Gastroesophageal sphincter (tissue), 4 donors: Measurements from ENCODE around the gene AP2M1. TPM values are rescaled to one million over a fixed set of nuclear protein-coding genes. Genes with fewer than 3 reads are reported as not detected.

ENCODE experiments used
- ATAC-seq: fragments of 150-250 bp; one replicate; pipeline ENCODE4 v1.9.1; 2016; ENCODE audit warnings: mild to moderate bottlenecking, moderate library complexity
- H3K27ac ChIP-seq, 4 donors: fragments of 200-600 bp; sonication (generic) in 3 of 4; 1 replicate in 3 of 4; 2 replicates in 1 of 4; pipeline ENCODE4 v1.5.1; 2016 to 2019
- H3K27me3 ChIP-seq: fragments of 200-600 bp; sonication (generic); one replicate; pipeline ENCODE4 v1.5.1; 2019
- H3K36me3 ChIP-seq, 2 donors: fragments of 200-600 bp; sonication (generic); one replicate each; pipeline ENCODE4 v1.5.1; 2019; ENCODE audit warnings: control low read depth in 1 of 2
- H3K4me1 ChIP-seq, 3 donors: fragments of 200-600 bp; sonication (generic); 1 replicate in 2 of 3; 2 replicates in 1 of 3; pipeline ENCODE4 v1.5.1; 2016 to 2019; ENCODE audit warnings: control low read depth in 2 of 3
- H3K4me3 ChIP-seq, 2 donors: fragments of 200-600 bp; sonication (generic); one replicate each; pipeline ENCODE4 v1.5.1; 2019; ENCODE audit warnings: mild to moderate bottlenecking in 1 of 2, moderate library complexity in 1 of 2
- H3K9me3 ChIP-seq, 3 donors: fragments of 200-600 bp; sonication (generic); one replicate each; pipeline ENCODE4 v1.5.1; 2017 to 2019; ENCODE audit warnings: control low read depth in 2 of 3
- EP300 ChIP-seq: sonication (generic); formaldehyde crosslinking; IDR thresholded peaks from one replicate; pipeline ENCODE4 v1.6.1; 2017; ENCODE audit warnings: antibody characterized with exemption, mild to moderate bottlenecking
- POLR2A ChIP-seq, 2 donors: fragments of 450-650 bp; IDR thresholded peaks; one replicate each; pipeline ENCODE4 v1.6.1; 2017; ENCODE audit warnings: antibody characterized with exemption in 2 of 2, mild to moderate bottlenecking in 2 of 2, moderate library complexity in 1 of 2
- POLR2AphosphoS5 ChIP-seq: sonication (generic); formaldehyde crosslinking; IDR thresholded peaks from one replicate; pipeline ENCODE4 v1.6.1; 2017; ENCODE audit warnings: antibody characterized with exemption
- WGBS, 2 donors: methylation state at CpG; one replicate each; pipeline ENCODE4 v1.1.5; 2018; ENCODE audit warnings: low coverage in 1 of 2; 5-methylcytosine and 5-hydroxymethylcytosine counted together
- total RNA-seq, 4 donors: library from RNA; depleted of rRNA; stranded (reverse); fragments of >200 nt; gene quantifications; one replicate each; pipeline ENCODE4 v1.1.0, GENCODE V29; 2016
- TF ChIP-seq, protein P1 (sequence below), 4 experiments: fragments of 200-600 bp in 2 of 4; fragments of 450-650 bp in 2 of 4; sonication (generic) in 1 of 4; IDR thresholded peaks; one replicate each; pipeline ENCODE4 v1.5.1; 2017 to 2019; ENCODE audit warnings: antibody characterized with exemption in 4 of 4, mild to moderate bottlenecking in 2 of 4, moderate library complexity in 2 of 4

Gene AP2M1
- total RNA-seq, 4 donors from 2014 or later, result 234 to 322 (median 288) TPM

DNA sequence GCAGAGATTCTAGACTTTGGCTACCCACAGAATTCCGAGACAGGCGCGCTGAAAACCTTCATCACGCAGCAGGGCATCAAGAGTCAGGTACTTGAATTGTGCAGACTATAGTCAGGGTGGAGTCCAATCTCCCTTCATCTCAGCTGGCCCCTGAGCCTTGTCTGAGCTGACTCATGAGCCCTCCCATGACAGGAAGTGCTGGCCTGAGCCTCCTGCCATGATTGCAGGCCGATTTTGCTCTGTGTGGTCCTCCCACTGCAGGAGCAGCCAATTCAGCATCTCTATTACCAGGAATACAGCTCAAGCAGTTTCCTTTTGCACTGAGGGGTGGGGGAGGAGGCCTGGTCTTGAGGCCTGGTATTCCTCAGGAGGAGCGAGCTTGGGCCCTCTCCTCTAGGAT, 5.5 kb downstream of the AP2M1 start:
- Histone ChIP-seq H3K9me3 (no peaks in the 10 kb centered on the region), H3K4me3 (no peak overlapping the region), H3K36me3 (peaks cover 4 to 78% of the 10 kb centered on the region in 2 donors), H3K27me3 (no peaks in the 10 kb centered on the region), H3K4me1 (peaks cover 3 to 54% (median 20%) of the 10 kb centered on the region in 3 donors), H3K27ac (no peak overlapping the region)
- TF ChIP-seq POLR2A (IDR thresholded peaks at IDR 0.05) (no peak), POLR2AphosphoS5 (no peak), EP300 (no peak)
- TF ChIP-seq, protein P1, sequence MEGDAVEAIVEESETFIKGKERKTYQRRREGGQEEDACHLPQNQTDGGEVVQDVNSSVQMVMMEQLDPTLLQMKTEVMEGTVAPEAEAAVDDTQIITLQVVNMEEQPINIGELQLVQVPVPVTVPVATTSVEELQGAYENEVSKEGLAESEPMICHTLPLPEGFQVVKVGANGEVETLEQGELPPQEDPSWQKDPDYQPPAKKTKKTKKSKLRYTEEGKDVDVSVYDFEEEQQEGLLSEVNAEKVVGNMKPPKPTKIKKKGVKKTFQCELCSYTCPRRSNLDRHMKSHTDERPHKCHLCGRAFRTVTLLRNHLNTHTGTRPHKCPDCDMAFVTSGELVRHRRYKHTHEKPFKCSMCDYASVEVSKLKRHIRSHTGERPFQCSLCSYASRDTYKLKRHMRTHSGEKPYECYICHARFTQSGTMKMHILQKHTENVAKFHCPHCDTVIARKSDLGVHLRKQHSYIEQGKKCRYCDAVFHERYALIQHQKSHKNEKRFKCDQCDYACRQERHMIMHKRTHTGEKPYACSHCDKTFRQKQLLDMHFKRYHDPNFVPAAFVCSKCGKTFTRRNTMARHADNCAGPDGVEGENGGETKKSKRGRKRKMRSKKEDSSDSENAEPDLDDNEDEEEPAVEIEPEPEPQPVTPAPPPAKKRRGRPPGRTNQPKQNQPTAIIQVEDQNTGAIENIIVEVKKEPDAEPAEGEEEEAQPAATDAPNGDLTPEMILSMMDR (IDR thresholded peaks at IDR 0.05), result no peak
- 50 to 89% methylated on average over 1 to 5 of the region's 6 CpGs for WGBS, 2 donors
- ATAC-seq, result no peak

DNA sequence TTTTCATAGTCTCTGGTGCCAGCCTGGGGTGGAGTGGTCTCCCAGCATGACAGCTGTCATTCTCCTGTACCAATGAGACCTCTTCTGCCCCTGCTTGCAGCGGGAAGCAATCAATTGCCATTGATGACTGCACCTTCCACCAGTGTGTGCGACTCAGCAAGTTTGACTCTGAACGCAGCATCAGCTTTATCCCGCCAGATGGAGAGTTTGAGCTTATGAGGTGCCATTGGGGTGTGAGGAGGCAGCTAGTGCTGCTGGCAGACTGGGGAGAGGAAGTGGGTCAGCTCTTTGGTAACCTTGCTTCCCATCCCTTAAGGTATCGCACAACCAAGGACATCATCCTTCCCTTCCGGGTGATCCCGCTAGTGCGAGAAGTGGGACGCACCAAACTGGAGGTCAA, 6.9 kb downstream of the AP2M1 start:
- H3K36me3 ChIP-seq, result peaks cover 4 to 78% of the 10 kb centered on the region in 2 donors
- peaks cover 3 to 47% (median 20%) of the 10 kb centered on the region in 3 donors for H3K4me1 ChIP-seq
- H3K9me3 ChIP-seq, result no peaks in the 10 kb centered on the region
- no peak overlapping the region for H3K4me3 ChIP-seq
- no peak overlapping the region for H3K27ac ChIP-seq
- TF ChIP-seq EP300, result no peak
- TF ChIP-seq, protein P1 (IDR thresholded peaks at IDR 0.05), result no peak
- 89 to 94% methylated on average over 5 of the region's 9 CpGs for WGBS, 2 donors
- ATAC-seq, result no peak
- H3K27me3 ChIP-seq, result no peaks in the 10 kb centered on the region

DNA sequence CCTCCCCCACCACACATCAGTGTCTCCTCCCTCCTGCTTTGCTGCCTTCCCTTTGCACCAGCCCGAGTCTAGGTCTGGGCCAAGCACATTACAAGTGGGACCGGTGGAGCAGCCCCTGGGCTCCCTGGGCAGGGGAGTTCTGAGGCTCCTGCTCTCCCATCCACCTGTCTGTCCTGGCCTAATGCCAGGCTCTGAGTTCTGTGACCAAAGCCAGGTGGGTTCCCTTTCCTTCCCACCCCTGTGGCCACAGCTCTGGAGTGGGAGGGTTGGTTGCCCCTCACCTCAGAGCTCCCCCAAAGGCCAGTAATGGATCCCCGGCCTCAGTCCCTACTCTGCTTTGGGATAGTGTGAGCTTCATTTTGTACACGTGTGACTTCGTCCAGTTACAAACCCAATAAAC, 9.0 kb downstream of the AP2M1 start:
- no peaks in the 10 kb centered on the region for H3K9me3 ChIP-seq
- 35% methylated on average over 2 of the region's 5 CpGs; no CpG with 5 or more reads in 1 of the 2 donors for WGBS, 2 donors
- no peak for TF ChIP-seq EP300
- TF ChIP-seq, protein P1 (IDR thresholded peaks at IDR 0.05), result no peak
- no peak for TF ChIP-seq POLR2A (IDR thresholded peaks at IDR 0.05)
- no peak for TF ChIP-seq POLR2AphosphoS5
- no peak overlapping the region for H3K4me3 ChIP-seq
- H3K36me3 ChIP-seq, result peaks cover 4 to 73% of the 10 kb centered on the region in 2 donors
- no peak for ATAC-seq
- H3K4me1 ChIP-seq, result peaks cover 0 to 47% (median 16%) of the 10 kb centered on the region in 3 donors
- H3K27ac ChIP-seq, result peak overlapping the region in 1 of 4 donors; percentile 2
- H3K27me3 ChIP-seq, result no peaks in the 10 kb centered on the region

DNA sequence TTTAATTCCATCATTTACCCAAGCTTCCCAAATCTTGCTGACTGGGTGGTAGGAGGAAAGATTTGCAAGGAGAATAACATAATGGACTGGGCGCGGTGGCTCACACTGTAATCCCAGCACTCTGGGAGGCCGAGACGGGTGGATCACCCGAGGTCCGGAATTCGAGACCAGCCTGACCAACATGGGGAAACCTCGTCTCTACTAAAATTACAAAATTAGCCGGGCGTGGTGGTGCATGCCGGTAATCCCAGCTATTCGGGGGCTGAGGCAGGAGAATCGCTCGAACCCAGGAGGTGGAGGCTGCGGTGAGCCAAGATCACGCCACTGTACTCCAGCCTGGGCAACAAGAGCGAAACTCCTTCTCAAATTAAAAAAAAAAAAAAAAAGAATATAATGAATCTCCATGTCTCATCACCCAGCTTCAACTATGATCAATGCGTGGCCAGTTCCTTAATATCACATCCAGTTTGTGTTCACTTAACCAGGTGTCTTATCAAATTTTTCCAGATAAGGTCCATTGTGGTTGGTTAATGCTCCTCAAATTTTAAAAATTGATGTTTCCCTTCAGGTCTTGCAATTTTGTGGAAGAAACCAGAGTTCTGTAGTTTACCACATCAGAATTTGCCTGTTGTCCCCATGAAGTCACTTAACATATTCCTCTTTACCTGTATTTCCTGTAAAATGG, 10.0 kb downstream of the AP2M1 start:
- peaks cover 0 to 50% (median 16%) of the 10 kb centered on the region in 3 donors for H3K4me1 ChIP-seq
- H3K27ac ChIP-seq, result peak overlapping the region in 3 of 4 donors; percentile 87 to 89 (median 88)
- H3K36me3 ChIP-seq, result peaks cover 4 to 73% of the 10 kb centered on the region in 2 donors
- H3K9me3 ChIP-seq, result no peaks in the 10 kb centered on the region
- no peaks in the 10 kb centered on the region for H3K27me3 ChIP-seq
- H3K4me3 ChIP-seq, result no peak overlapping the region
- WGBS, 2 donors, result 93 to 100% methylated on average over 1 to 8 of the region's 18 CpGs
- ATAC-seq, result no peak
- no peak for TF ChIP-seq POLR2AphosphoS5
- no peak for TF ChIP-seq POLR2A (IDR thresholded peaks at IDR 0.05)
- TF ChIP-seq, protein P1 (IDR thresholded peaks at IDR 0.05), result no peak
- no peak for TF ChIP-seq EP300
